Kidney epithelial cell (primary cell): ENCODE data around the gene PROZ. TPM values are rescaled to one million over a fixed set of nuclear protein-coding genes. Genes with fewer than 3 reads are reported as not detected.

Source experiments
- DNase-seq: peaks from one replicate; pipeline ENCODE4 v3.0.0-alpha.2; 2010; ENCODE audit warnings: low read depth
- H3K27me3 ChIP-seq: 2 replicates; pipeline ENCODE4 v1.6.0; 2011; ENCODE audit warnings: low read length; ENCODE audit not compliant: control insufficient read depth, insufficient read depth
- H3K36me3 ChIP-seq: 2 replicates; pipeline ENCODE4 v1.5.1; 2011; ENCODE audit warnings: low read length; ENCODE audit not compliant: control insufficient read depth, insufficient read depth
- H3K4me3 ChIP-seq: 2 replicates; pipeline ENCODE4 v1.5.1; 2011; ENCODE audit warnings: low read depth, mild to moderate bottlenecking, control low read depth, low read length
- CTCF ChIP-seq: IDR thresholded peaks from 2 replicates; pipeline ENCODE4 v1.5.1; 2011; ENCODE audit warnings: mild to moderate bottlenecking, moderate library complexity, low read length, control low read depth, inconsistent platforms; ENCODE audit not compliant: insufficient read depth, poor library complexity, severe bottlenecking
- total RNA-seq: library from RNA; depleted of rRNA; stranded (reverse); fragments of >200 nt; gene quantifications from 2 replicates; pipeline ENCODE4 v1.2.3, GENCODE V29; 2015

The PROZ gene
- total RNA-seq, 1 donor from 2014 or later = not detected

- Histone ChIP-seq H3K4me3 (no peak overlapping the region), H3K27me3 (no peaks in the 10 kb centered on the region), H3K36me3 (no peaks in the 10 kb centered on the region)
- DNase-seq = peak; percentile 38
- TF ChIP-seq CTCF = no peak
Measured at GRCh38 chr13:113216254-113217048, 58.0 kb downstream of the PROZ start.

DNA sequence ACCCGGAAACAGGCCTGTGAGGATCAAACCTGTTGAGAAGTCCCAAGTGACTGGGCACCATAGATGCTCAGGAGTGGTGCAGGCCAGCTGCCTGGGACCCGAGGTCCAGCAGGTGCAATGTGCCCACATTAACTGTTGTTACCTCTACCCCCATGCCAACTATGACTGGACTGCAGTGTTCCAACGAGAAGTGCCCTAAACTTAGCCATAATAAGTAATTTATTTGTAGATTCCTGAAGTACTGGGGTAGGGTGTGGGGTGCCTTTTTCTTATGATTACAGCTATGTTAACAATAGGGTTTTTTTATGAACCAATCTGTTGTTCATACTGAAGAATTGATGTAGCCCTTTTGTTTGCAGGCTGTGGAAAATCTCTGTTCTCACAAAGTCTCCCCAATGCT is 60.1 kb downstream of the PROZ start:
- DNase-seq = no peak
- no peak for TF ChIP-seq CTCF
- Histone ChIP-seq H3K36me3 (peaks cover 2% of the 10 kb centered on the region), H3K4me3 (no peak overlapping the region), H3K27me3 (no peaks in the 10 kb centered on the region)

DNA sequence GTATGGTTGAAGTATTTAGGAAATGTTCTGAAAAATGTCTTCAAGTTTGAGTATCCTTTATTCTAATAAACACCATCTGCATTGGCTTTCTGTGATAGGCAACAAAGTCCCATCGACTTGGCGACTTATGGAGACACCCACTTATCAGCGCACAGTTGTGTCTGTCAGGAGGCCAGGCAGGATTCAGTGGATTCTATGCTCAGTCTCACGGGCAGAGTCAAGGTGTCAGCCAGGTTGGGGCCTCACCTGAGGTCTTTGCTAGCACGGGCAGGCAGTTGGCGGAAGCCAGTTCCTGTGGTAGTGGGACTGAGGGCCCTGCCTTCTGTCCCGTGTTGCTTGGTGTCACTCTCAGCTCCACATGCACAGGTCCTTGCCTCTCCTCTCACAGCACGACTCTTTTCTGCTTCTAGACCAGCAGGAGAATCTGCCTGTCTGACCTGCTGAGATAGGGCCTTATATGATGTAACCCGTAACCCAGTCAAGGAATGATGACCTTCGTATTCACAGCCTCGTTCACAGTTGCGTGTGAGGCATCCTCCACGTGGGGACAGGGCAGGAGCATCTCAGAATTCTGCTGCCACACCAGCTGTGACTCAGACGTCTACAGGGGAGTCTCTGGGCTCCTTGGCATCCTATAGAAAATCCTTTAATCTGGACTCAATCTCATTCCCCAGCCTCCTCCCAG is 61.0 kb downstream of the PROZ start:
- no peak for TF ChIP-seq CTCF
- Histone ChIP-seq H3K36me3 (peaks cover 2% of the 10 kb centered on the region), H3K27me3 (no peaks in the 10 kb centered on the region), H3K4me3 (no peak overlapping the region)
- DNase-seq = no peak

DNA sequence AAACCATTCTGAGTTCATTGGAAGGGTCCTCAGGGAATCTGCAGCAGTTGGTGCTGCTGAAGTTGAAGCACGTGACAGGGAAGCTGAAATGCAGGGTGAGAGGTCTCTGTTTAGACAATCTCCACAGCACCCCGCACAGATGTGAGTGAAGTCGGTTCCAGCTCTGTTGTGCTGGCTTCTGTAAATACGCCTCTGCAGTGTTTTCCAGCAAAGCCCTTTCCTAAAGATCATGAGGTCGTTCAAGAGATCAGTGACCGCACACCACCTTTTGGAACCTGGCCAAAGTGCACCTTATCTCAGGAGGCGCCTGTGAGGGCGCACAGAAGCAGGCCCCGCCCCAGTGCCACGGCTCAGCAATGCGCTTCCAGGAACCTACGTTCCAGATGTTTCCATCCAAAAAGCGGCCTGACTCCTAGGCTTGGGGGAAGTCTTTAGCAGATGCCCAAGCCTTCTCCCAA is 61.7 kb downstream of the PROZ start:
- Histone ChIP-seq H3K4me3 (no peak overlapping the region), H3K36me3 (peaks cover 2% of the 10 kb centered on the region), H3K27me3 (no peaks in the 10 kb centered on the region)
- TF ChIP-seq CTCF = no peak
- no peak for DNase-seq

DNA sequence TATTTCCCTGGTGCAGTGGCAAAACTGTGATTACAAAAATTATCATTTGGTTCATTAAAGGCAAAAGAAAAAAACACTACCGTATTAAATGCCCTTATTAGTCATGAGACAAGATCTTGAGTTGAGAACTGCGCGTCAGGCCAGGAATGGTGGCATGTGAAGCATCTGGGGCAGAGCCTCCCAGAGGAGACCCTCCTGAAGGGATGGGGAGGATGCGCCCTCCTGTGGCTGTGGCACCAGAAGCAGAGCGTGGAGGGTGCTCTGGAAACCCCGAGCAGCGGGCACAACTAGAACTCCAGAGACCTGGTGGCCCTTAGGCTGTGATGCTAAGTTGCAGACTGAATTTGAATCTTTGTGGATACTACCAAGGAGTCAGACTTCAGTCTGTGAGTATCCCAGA is 62.4 kb downstream of the PROZ start:
- DNase-seq = no peak
- Histone ChIP-seq H3K4me3 (no peak overlapping the region), H3K27me3 (no peaks in the 10 kb centered on the region), H3K36me3 (peaks cover 2% of the 10 kb centered on the region)
- peak; percentile 21 for TF ChIP-seq CTCF

Other genes starting within 250 kb of the PROZ start
- gene MCF2L, start 189.4 kb upstream of the PROZ start, total RNA-seq = 12.3 and 13.8 TPM in 2 replicates
- gene F7, start 52.9 kb upstream of the PROZ start, total RNA-seq = 0.38 and 0.55 TPM in 2 replicates
- 0.08 and 0.75 TPM in 2 replicates for gene F10, start 35.8 kb upstream of the PROZ start, total RNA-seq
- 34.8 and 36.9 TPM in 2 replicates for gene PCID2, start 50.0 kb downstream of the PROZ start, total RNA-seq
- gene CUL4A, start 51.0 kb downstream of the PROZ start, total RNA-seq = 90.4 and 96.0 TPM in 2 replicates
- gene LAMP1, start 138.6 kb downstream of the PROZ start, total RNA-seq = 273 and 317 TPM in 2 replicates
- gene GRTP1, start 205.5 kb downstream of the PROZ start, total RNA-seq = 2.3 and 5.4 TPM in 2 replicates